Liver (tissue), 3 donors: ENCODE results near the gene ZNF365.

Experiments used
- CTCF ChIP-seq: fragments of 150-350 bp; IDR thresholded peaks from 2 replicates; pipeline ENCODE4 v1.5.1; 2017; ENCODE audit warnings: improper control_type of control experiment, low read depth, low read length; ENCODE audit not compliant: missing input control
- EGR1 ChIP-seq, 2 donors: IDR thresholded peaks; 2 replicates each; pipeline ENCODE4 v1.6.1; 2016 to 2018; ENCODE audit warnings: antibody characterized with exemption in 2 of 2, low read depth in 2 of 2
- GABPA ChIP-seq, 2 donors: IDR thresholded peaks in 1 of 2; conservative IDR thresholded peaks in 1 of 2; 2 replicates each; pipeline ENCODE4 v1.6.1; 2016; ENCODE audit warnings: antibody characterized with exemption in 2 of 2, mild to moderate bottlenecking in 1 of 2, moderate library complexity in 1 of 2
- RAD21 ChIP-seq, 2 donors: IDR thresholded peaks; 2 replicates each; pipeline ENCODE4 v1.6.1; 2016; ENCODE audit warnings: antibody characterized with exemption in 2 of 2, mild to moderate bottlenecking in 2 of 2
- REST ChIP-seq: IDR thresholded peaks from 2 replicates; pipeline ENCODE4 v1.6.1; 2016; ENCODE audit warnings: antibody characterized with exemption, mild to moderate bottlenecking
- RXRA ChIP-seq, 2 donors: IDR thresholded peaks; 2 replicates each; pipeline ENCODE4 v1.6.1; 2017 to 2018; ENCODE audit warnings: antibody characterized with exemption in 2 of 2, mild to moderate bottlenecking in 1 of 2
- SP1 ChIP-seq: IDR thresholded peaks from 2 replicates; pipeline ENCODE4 v1.6.1; 2018; ENCODE audit warnings: antibody characterized with exemption, mild to moderate bottlenecking
- TAF1 ChIP-seq: conservative IDR thresholded peaks from 2 replicates; pipeline ENCODE4 v1.6.1; 2016; ENCODE audit warnings: antibody characterized with exemption, mild to moderate bottlenecking
- YY1 ChIP-seq: IDR thresholded peaks from 2 replicates; pipeline ENCODE4 v1.6.1; 2016; ENCODE audit warnings: antibody characterized with exemption, mild to moderate bottlenecking
- donor health status: healthy.
- donor health status: healthy.

- peak; percentile 88 for TF ChIP-seq RAD21 (IDR thresholded peaks at IDR 0.05)
- TF ChIP-seq CTCF: peak; percentile 73
- TF ChIP-seq SP1: no peak
- no peak for TF ChIP-seq REST
- TF ChIP-seq YY1: no peak
- no peak for TF ChIP-seq EGR1 (IDR thresholded peaks at IDR 0.05; ENCODE audit: low read depth in 2 of 2)
- TF ChIP-seq GABPA (IDR thresholded peaks at IDR 0.05 in 1 of 2, conservative IDR thresholded peaks at IDR 0.05 in 1 of 2): no peak
- no peak for TF ChIP-seq RXRA (IDR thresholded peaks at IDR 0.05)
- TF ChIP-seq TAF1: no peak
Measured at GRCh38 chr10:62437696-62438095, 63.5 kb downstream of the ZNF365 start.
